H9 (cell line): Measurements from ENCODE around the gene ZNF346. TPM values are rescaled to one million over a fixed set of nuclear protein-coding genes. Genes with fewer than 3 reads are reported as not detected.

Experiments
- DNase-seq: peaks from one replicate; pipeline ENCODE4 v3.0.0-alpha.2; 2017
- H2AFZ ChIP-seq: one replicate; pipeline ENCODE4 v1.6.1; 2013; ENCODE audit warnings: mild to moderate bottlenecking, low read length, control low read depth, moderate library complexity
- H2AK5ac ChIP-seq: 2 replicates; pipeline ENCODE4 v1.6.1; 2013; ENCODE audit warnings: low read length, control low read depth, mixed read lengths; ENCODE audit not compliant: insufficient read length
- H2BK120ac ChIP-seq: one replicate; pipeline ENCODE4 v1.6.1; 2013; ENCODE audit warnings: low read depth, mild to moderate bottlenecking, low read length, control low read depth, inconsistent platforms; ENCODE audit not compliant: poor library complexity, severe bottlenecking
- H2BK12ac ChIP-seq: 2 replicates; pipeline ENCODE4 v1.6.1; 2013; ENCODE audit warnings: low read length, control low read depth, mixed read lengths, low read depth; ENCODE audit not compliant: insufficient read length
- H2BK15ac ChIP-seq: 2 replicates; pipeline ENCODE4 v1.6.1; 2013; ENCODE audit warnings: low read depth, low read length, control low read depth
- H2BK20ac ChIP-seq: one replicate; pipeline ENCODE4 v1.6.1; 2013; ENCODE audit warnings: low read depth, mild to moderate bottlenecking, low read length, control low read depth, inconsistent platforms; ENCODE audit not compliant: poor library complexity, severe bottlenecking
- H2BK5ac ChIP-seq: 2 replicates; pipeline ENCODE4 v1.6.1; 2013; ENCODE audit warnings: low read length, control low read depth, mixed read lengths; ENCODE audit not compliant: insufficient read length
- H3K14ac ChIP-seq: 2 replicates; pipeline ENCODE4 v1.6.1; 2013; ENCODE audit warnings: low read length, control low read depth; ENCODE audit not compliant: insufficient read depth
- H3K18ac ChIP-seq: 2 replicates; pipeline ENCODE4 v1.6.1; 2013; ENCODE audit warnings: low read depth, mild to moderate bottlenecking, mixed read lengths, low read length, control low read depth; ENCODE audit not compliant: insufficient read length
- H3K23ac ChIP-seq: 2 replicates; pipeline ENCODE4 v1.6.1; 2013; ENCODE audit warnings: low read length, control low read depth, mixed read lengths, low read depth; ENCODE audit not compliant: insufficient read length
- H3K23me2 ChIP-seq: 2 replicates; pipeline ENCODE4 v1.6.1; 2013; ENCODE audit warnings: low read depth, mild to moderate bottlenecking, mixed read lengths, low read length, control low read depth; ENCODE audit not compliant: insufficient read length, poor library complexity, severe bottlenecking
- H3K27ac ChIP-seq: 2 replicates; pipeline ENCODE4 v1.5.1; 2013; ENCODE audit warnings: low read length, control low read depth, mixed read lengths, low read depth; ENCODE audit not compliant: insufficient read length
- H3K27me3 ChIP-seq: 2 replicates; pipeline ENCODE4 v1.6.1; 2013; ENCODE audit warnings: low read length, control low read depth, inconsistent platforms; ENCODE audit not compliant: insufficient read depth
- H3K4ac ChIP-seq: 2 replicates; pipeline ENCODE4 v1.6.1; 2013; ENCODE audit warnings: low read depth, mild to moderate bottlenecking, control low read depth, inconsistent platforms, low read length, moderate library complexity
- H3K4me1 ChIP-seq: 2 replicates; pipeline ENCODE4 v1.6.1; 2013; ENCODE audit warnings: low read length, control low read depth, inconsistent platforms; ENCODE audit not compliant: insufficient read depth
- H3K4me2 ChIP-seq: 2 replicates; pipeline ENCODE4 v1.6.1; 2013; ENCODE audit warnings: low read length, control low read depth, mixed read lengths; ENCODE audit not compliant: insufficient read length, insufficient read depth
- H3K56ac ChIP-seq: 2 replicates; pipeline ENCODE4 v1.6.1; 2013; ENCODE audit warnings: low read depth, mild to moderate bottlenecking, mixed read lengths, low read length, control low read depth; ENCODE audit not compliant: insufficient read length
- H3K79me1 ChIP-seq: 2 replicates; pipeline ENCODE4 v1.6.1; 2013; ENCODE audit warnings: low read depth, mild to moderate bottlenecking, moderate library complexity, low read length, control low read depth, inconsistent platforms; ENCODE audit not compliant: insufficient read depth, poor library complexity, severe bottlenecking
- H3K79me2 ChIP-seq: 2 replicates; pipeline ENCODE4 v1.6.1; 2013; ENCODE audit warnings: low read length, control low read depth, inconsistent platforms; ENCODE audit not compliant: insufficient read depth
- H3K9ac ChIP-seq: 2 replicates; pipeline ENCODE4 v1.6.1; 2013; ENCODE audit warnings: low read length, control low read depth, mixed read lengths; ENCODE audit not compliant: insufficient read length; ENCODE audit errors: extremely low read depth
- H3K9me3 ChIP-seq: one replicate; pipeline ENCODE4 v1.6.1; 2013; ENCODE audit warnings: low read depth, low read length, inconsistent platforms; ENCODE audit not compliant: control insufficient read depth
- H3T11ph ChIP-seq: one replicate; pipeline ENCODE4 v1.6.1; 2013; ENCODE audit warnings: mild to moderate bottlenecking, low read length, control low read depth, inconsistent platforms
- H4K20me1 ChIP-seq: one replicate; pipeline ENCODE4 v1.6.1; 2013; ENCODE audit not compliant: control insufficient read depth, insufficient read length, insufficient read depth
- H4K5ac ChIP-seq: 2 replicates; pipeline ENCODE4 v1.6.1; 2013; ENCODE audit warnings: low read depth, mild to moderate bottlenecking, mixed read lengths, low read length, control low read depth; ENCODE audit not compliant: insufficient read length
- H4K8ac ChIP-seq: replicated peaks from 2 replicates; pipeline ENCODE4 v1.6.1; 2013; ENCODE audit warnings: low read length, control low read depth, mixed read lengths, low read depth; ENCODE audit not compliant: insufficient read length
- H4K91ac ChIP-seq: 2 replicates; pipeline ENCODE4 v1.6.1; 2013; ENCODE audit warnings: low read depth, mild to moderate bottlenecking, moderate library complexity, mixed read lengths, low read length, control low read depth; ENCODE audit not compliant: insufficient read length
- H3K27ac Mint-ChIP-seq, 3 experiments: 2 replicates in 2 of 3; 3 replicates in 1 of 3; pipeline ENCODE4 v1.8.0; 2020 to 2021; ENCODE audit warnings: mixed read lengths in 3 of 3, mild to moderate bottlenecking in 1 of 3, moderate library complexity in 1 of 3
- H3K27me3 Mint-ChIP-seq: 2 replicates; pipeline ENCODE4 v1.8.0; 2021; ENCODE audit warnings: low read depth, mild to moderate bottlenecking, moderate library complexity, mixed read lengths
- H3K36me3 Mint-ChIP-seq, 3 experiments: 2 replicates in 2 of 3; 3 replicates in 1 of 3; pipeline ENCODE4 v1.8.0; 2020 to 2021; ENCODE audit warnings: low read depth in 3 of 3, mixed read lengths in 3 of 3; ENCODE audit not compliant: insufficient read depth in 1 of 3
- H3K4me1 Mint-ChIP-seq, 2 experiments: 2 replicates each; pipeline ENCODE4 v1.8.0; 2020; ENCODE audit warnings: mixed read lengths in 2 of 2
- H3K4me3 Mint-ChIP-seq, 2 experiments: 2 replicates in 1 of 2; 3 replicates in 1 of 2; pipeline ENCODE4 v1.8.0; 2020 to 2021; ENCODE audit warnings: mild to moderate bottlenecking in 2 of 2, mixed read lengths in 2 of 2, moderate library complexity in 1 of 2
- H3K9me3 Mint-ChIP-seq, 2 experiments: 2 replicates in 1 of 2; 3 replicates in 1 of 2; pipeline ENCODE4 v1.8.0; 2020; ENCODE audit warnings: mild to moderate bottlenecking in 2 of 2, mixed read lengths in 2 of 2, moderate library complexity in 1 of 2
- CTCF ChIP-seq: fragments of 200-600 bp; sonication (generic); conservative IDR thresholded peaks from 3 replicates; pipeline ENCODE4 v1.8.0; 2021; ENCODE audit warnings: antibody characterized with exemption, mild to moderate bottlenecking
- WGBS: extraction: QIAGEN DNeasy Blood & Tissue Kit; methylation state at CpG from one replicate; pipeline ENCODE4 v1.1.7; 2013; ENCODE audit warnings: missing lambda C conversion rate, low lambda C conversion rate, mixed read lengths; ENCODE audit not compliant: insufficient read length; ENCODE audit errors: extremely low coverage; 5-methylcytosine and 5-hydroxymethylcytosine counted together
- total RNA-seq: library from RNA; stranded (reverse); gene quantifications from 2 replicates; pipeline ENCODE4 v1.2.1, GENCODE V29; 2021

The ZNF346 gene
- total RNA-seq, 1 experiment from 2014 or later, result 22.7 TPM

GRCh38 chr5:177003649-177004048, 18.8 kb upstream of the ZNF346 start:
- Histone ChIP-seq H3K4ac (no peak overlapping the region), H3K9ac (no peak overlapping the region), H2BK15ac (no peak overlapping the region), H2AK5ac (no peak overlapping the region), H3K4me1 (no peaks in the 10 kb centered on the region), H2BK5ac (no peak overlapping the region), H3K4me2 (no peak overlapping the region), H3K79me2 (peaks cover 37% of the 10 kb centered on the region), H2AFZ (no peak overlapping the region), H3K23ac (no peak overlapping the region), H2BK12ac (no peak overlapping the region), H2BK20ac (no peak overlapping the region), H3K27me3 (no peaks in the 10 kb centered on the region), H4K20me1 (no peaks in the 10 kb centered on the region), H2BK120ac (no peak overlapping the region), H3K79me1 (peaks cover 20% of the 10 kb centered on the region), H3T11ph (no peak overlapping the region), H4K5ac (no peak overlapping the region), H3K9me3 (no peaks in the 10 kb centered on the region), H4K8ac (no peak overlapping the region), H3K27ac (no peak overlapping the region), H3K56ac (no peak overlapping the region), H3K18ac (no peak overlapping the region), H3K23me2 (peaks cover 5% of the 10 kb centered on the region), H4K91ac (no peak overlapping the region), H3K14ac (no peak overlapping the region)
- no peak for DNase-seq
- peaks cover 17 to 18% of the 10 kb centered on the region in 2 experiments for H3K4me1 Mint-ChIP-seq
- no peak for TF ChIP-seq CTCF
- H3K4me3 Mint-ChIP-seq, result no peak overlapping the region; a peak in 1 of 5 replicates
- peaks cover 11 to 20% (median 17%) of the 10 kb centered on the region in 3 experiments for H3K36me3 Mint-ChIP-seq
- no peaks in the 10 kb centered on the region for H3K27me3 Mint-ChIP-seq
- peak overlapping the region in 1 of 3 experiments; percentile 82; a peak in 2 of 7 replicates for H3K27ac Mint-ChIP-seq
- WGBS, result no CpG with 5 or more reads among the region's 5 CpGs
- H3K9me3 Mint-ChIP-seq, result no peaks in the 10 kb centered on the region; a peak in 2 of 5 replicates
